Aorta (tissue), 5 donors: ENCODE results near the gene MYCBP. TPM values are rescaled to one million over a fixed set of nuclear protein-coding genes. Genes with fewer than 3 reads are reported as not detected.
A peak's percentile ranks its signal among the peaks of the same experiment; 100 is the strongest.

Experiments
- ATAC-seq: fragments of 200-7000 bp; cut with Tn5 transposase; one replicate; pipeline ENCODE4 v1.9.1; 2022; ENCODE audit warnings: moderate library complexity; ENCODE audit not compliant: low FRiP score
- DNase-seq, 2 donors: peaks; one replicate each; pipeline ENCODE4 v3.0.0-alpha.2; 2020
- H3K27ac ChIP-seq, 2 donors: one replicate each; pipeline ENCODE4 v1.5.1; 2013; ENCODE audit warnings: low read length in 2 of 2, mild to moderate bottlenecking in 2 of 2, moderate library complexity in 2 of 2, control low read depth in 1 of 2, inconsistent platforms in 1 of 2, low read depth in 1 of 2
- H3K27me3 ChIP-seq, 2 donors: one replicate each; pipeline ENCODE4 v1.6.1; 2013; ENCODE audit warnings: control low read depth in 1 of 2, low read length in 1 of 2, mild to moderate bottlenecking in 1 of 2, moderate library complexity in 1 of 2; ENCODE audit not compliant: insufficient read depth in 2 of 2, control insufficient read depth in 1 of 2
- H3K36me3 ChIP-seq, 2 donors: one replicate each; pipeline ENCODE4 v1.6.1; 2013; ENCODE audit warnings: control low read depth in 1 of 2, low read length in 1 of 2, mild to moderate bottlenecking in 1 of 2; ENCODE audit not compliant: insufficient read depth in 2 of 2, control insufficient read depth in 1 of 2
- H3K4me1 ChIP-seq, 2 donors: one replicate each; pipeline ENCODE4 v1.6.1; 2013; ENCODE audit warnings: low read length in 2 of 2, control low read depth in 1 of 2, mild to moderate bottlenecking in 1 of 2, moderate library complexity in 1 of 2; ENCODE audit not compliant: insufficient read depth in 2 of 2, control insufficient read depth in 1 of 2
- H3K4me3 ChIP-seq, 2 donors: one replicate each; pipeline ENCODE4 v1.5.1; 2013; ENCODE audit warnings: low read length in 2 of 2, control low read depth in 1 of 2, mild to moderate bottlenecking in 1 of 2
- H3K9me3 ChIP-seq: one replicate; pipeline ENCODE4 v1.6.1; 2013; ENCODE audit warnings: mild to moderate bottlenecking, low read length; ENCODE audit not compliant: control insufficient read depth
- WGBS, 2 donors: extraction: QIAGEN DNeasy Blood & Tissue Kit; methylation state at CpG; one replicate each; pipeline ENCODE4 v1.1.7; 2013; 5-methylcytosine and 5-hydroxymethylcytosine counted together
- intact Hi-C, 2 donors: fragments of 100-400 bp; cut with DNase I; formaldehyde crosslinking; loops; one replicate each; pipeline versions ENCODE4 v1.14.2 to v1.15.0; 2022
- polyA plus RNA-seq, 2 donors: library from polyadenylated mRNA; stranded (reverse); fragments of 200-250 nt; gene quantifications; one replicate each; pipeline ENCODE4 v1.2.3, GENCODE V29; 2013
- total RNA-seq, 2 donors: library from RNA; stranded (reverse); fragmentation: NEBNext Ultra II Directional; extraction: Animal tissue kit (Norgen Biotek cat#: 25700); gene quantifications; one replicate each; pipeline ENCODE4 v1.2.1, GENCODE V29; 2021
- donor health status: healthy with polysubstance abuse.
- donor health status: Bipolar disorder and iron deficiency.
- donor health status: DM: no; HTN: no; CAD: no.
- donor health status: DM: no; HTN: no; CAD: no.
- donor health status: DM: yes; HTN: yes; CAD: no.

MYCBP gene
- total and polyA plus RNA-seq, 4 donors = 11.6 to 13.6 (median 11.8) TPM

GRCh38 chr1:38834937-38835827 lies 38.0 kb downstream of the MYCBP start:
- no peak overlapping the region for H3K4me3 ChIP-seq
- no peaks in the 10 kb centered on the region for H3K27me3 ChIP-seq
- WGBS, 2 donors = 20 to 28% methylated on average over 3 of the region's 3 CpGs
- no peaks in the 10 kb centered on the region for H3K9me3 ChIP-seq
- DNase-seq (no peak), ATAC-seq (peak; percentile 80)
- peaks cover 4 to 6% of the 10 kb centered on the region in 2 donors for H3K36me3 ChIP-seq
- H3K27ac ChIP-seq = no peak overlapping the region
- no peaks in the 10 kb centered on the region for H3K4me1 ChIP-seq
- intact Hi-C loops = loop anchor here in 1 of 2 donors (10.0 kb wide), 1 partner anchor 810 kb away; no protein-coding TSS in a partner anchor

DNA sequence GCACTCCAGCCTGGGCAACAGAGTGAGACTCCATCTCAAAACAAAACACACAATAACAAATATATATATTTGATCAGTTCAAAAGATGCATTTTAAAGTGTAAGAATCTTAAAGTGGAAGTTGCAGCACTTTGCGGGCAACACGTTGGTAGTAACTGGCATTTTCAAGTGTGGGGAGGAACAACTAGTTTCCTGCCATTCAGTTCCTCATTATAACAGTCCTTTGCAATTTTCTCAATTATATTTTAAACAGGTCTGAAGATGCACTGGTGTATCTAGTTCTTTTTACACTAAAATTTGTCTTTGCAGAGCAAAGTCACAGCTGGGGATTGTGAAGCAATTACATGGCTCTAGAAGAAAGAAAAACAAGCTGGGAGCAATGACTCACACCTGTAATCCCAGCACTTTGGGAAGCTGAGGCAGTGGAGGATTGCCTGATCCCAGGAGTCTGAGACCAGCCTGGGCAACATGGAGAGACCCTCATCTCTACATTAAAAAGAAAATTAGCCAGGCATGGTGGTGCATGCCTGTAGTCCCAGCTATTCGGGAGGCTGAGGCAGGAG lies 38.8 kb downstream of the MYCBP start:
- Histone ChIP-seq H3K27ac (no peak overlapping the region), H3K36me3 (peaks cover 2 to 5% of the 10 kb centered on the region in 2 donors), H3K9me3 (no peaks in the 10 kb centered on the region), H3K27me3 (no peaks in the 10 kb centered on the region), H3K4me1 (no peaks in the 10 kb centered on the region), H3K4me3 (no peak overlapping the region)
- WGBS, 2 donors = 84 to 91% methylated on average over 3 of the region's 3 CpGs
- ATAC-seq = no peak
- DNase-seq = no peak
- intact Hi-C loops = loop anchor here in 1 of 2 donors (10.0 kb wide), 1 partner anchor 810 kb away; no protein-coding TSS in a partner anchor

DNA sequence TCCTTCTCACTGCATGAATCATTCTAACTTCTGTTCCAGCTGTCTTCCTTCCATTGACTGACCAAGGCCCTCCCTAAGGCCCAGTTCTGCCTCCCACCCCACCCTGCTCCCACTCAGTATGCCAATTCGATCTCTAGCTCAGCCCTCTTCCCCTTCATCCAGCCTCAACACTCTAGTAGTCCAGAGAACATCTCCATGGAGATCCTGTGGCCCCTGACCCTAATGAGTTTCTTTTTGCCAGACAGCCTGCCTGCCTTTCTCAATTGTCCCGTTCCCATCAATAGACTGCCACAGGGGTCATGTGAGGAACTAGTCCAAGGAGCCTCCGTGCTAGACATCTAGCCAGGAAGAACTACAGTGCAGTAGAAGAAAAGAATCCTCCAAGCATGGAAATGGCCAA lies 40.0 kb downstream of the MYCBP start:
- no peaks in the 10 kb centered on the region for H3K27me3 ChIP-seq
- H3K9me3 ChIP-seq = no peaks in the 10 kb centered on the region
- H3K27ac ChIP-seq = no peak overlapping the region
- H3K4me1 ChIP-seq = no peaks in the 10 kb centered on the region
- 75 to 77% methylated on average over 3 of the region's 3 CpGs for WGBS, 2 donors
- ATAC-seq (no peak), DNase-seq (no peak)
- intact Hi-C loops = loop anchor here in 1 of 2 donors (10.0 kb wide), 1 partner anchor 808 kb away; no protein-coding TSS in a partner anchor
- no peak overlapping the region for H3K4me3 ChIP-seq
- peaks cover 0 to 3% of the 10 kb centered on the region in 2 donors for H3K36me3 ChIP-seq

DNA sequence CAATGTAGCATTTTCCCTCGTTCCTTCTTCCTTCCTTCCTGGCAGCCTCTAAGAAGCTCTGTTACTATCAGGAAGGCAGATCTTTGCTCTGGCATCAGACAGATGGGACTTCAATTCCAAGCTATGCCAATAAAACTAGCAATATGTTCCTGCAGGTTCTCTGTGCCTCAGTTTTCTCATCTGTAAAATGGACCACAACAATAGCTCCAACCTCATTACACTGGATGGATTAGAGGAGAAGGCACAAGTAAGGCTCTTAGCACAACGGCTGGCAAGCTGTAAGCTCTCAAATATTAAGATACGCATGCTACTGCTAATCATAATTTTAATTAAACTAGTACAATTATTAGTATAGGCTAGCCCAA lies 40.8 kb downstream of the MYCBP start:
- no peak for ATAC-seq
- 85 to 86% methylated on average over 3 of the region's 3 CpGs for WGBS, 2 donors
- no peak overlapping the region for H3K4me3 ChIP-seq
- H3K9me3 ChIP-seq = no peaks in the 10 kb centered on the region
- no peaks in the 10 kb centered on the region for H3K4me1 ChIP-seq
- intact Hi-C loops = loop anchor here in 1 of 2 donors (10.0 kb wide), 1 partner anchor 808 kb away; no protein-coding TSS in a partner anchor
- peaks cover 0 to 3% of the 10 kb centered on the region in 2 donors for H3K36me3 ChIP-seq
- H3K27ac ChIP-seq = no peak overlapping the region
- no peaks in the 10 kb centered on the region for H3K27me3 ChIP-seq
- no peak for DNase-seq

DNA sequence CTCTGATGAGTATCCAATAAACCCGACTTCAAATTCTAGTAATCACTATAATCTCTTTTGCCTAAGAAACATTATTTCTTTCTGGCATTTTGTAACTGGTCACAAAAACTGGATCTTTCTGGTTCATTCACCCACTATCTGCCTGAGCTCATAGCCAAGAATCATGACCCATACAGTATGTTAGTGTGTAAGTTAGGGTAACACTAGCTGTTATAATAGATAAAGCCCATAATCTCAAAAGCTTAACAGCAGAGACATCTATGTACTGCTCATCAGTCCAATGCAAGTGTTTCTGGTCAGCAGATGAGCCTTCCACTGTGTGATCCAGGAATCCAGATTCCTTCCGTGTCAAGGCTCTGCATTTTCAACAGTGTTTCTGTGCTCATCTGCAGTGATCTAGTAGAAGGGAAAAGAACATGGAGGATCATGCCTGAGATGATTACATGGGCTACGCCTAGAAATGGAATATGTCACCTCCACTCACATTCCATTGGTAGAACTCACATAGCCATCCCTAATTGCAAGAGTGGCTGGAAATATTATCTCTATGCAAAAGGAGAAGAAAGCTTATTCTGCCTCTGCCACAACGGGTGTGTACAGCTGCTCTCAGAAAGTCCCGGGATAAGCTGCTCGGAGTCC lies 41.3 kb downstream of the MYCBP start:
- 82% methylated on average over 6 of the region's 6 CpGs for WGBS, 2 donors
- no peak for DNase-seq
- no peak overlapping the region for H3K27ac ChIP-seq
- H3K9me3 ChIP-seq = no peaks in the 10 kb centered on the region
- intact Hi-C loops = loop anchor here in 1 of 2 donors (10.0 kb wide), 1 partner anchor 807 kb away; no protein-coding TSS in a partner anchor
- H3K4me1 ChIP-seq = no peaks in the 10 kb centered on the region
- H3K36me3 ChIP-seq = no peaks in the 10 kb centered on the region
- no peak for ATAC-seq
- H3K4me3 ChIP-seq = no peak overlapping the region
- H3K27me3 ChIP-seq = no peaks in the 10 kb centered on the region

GRCh38 chr1:38829368-38829767 lies 43.8 kb downstream of the MYCBP start:
- no peaks in the 10 kb centered on the region for H3K36me3 ChIP-seq
- H3K4me1 ChIP-seq = no peaks in the 10 kb centered on the region
- no peaks in the 10 kb centered on the region for H3K9me3 ChIP-seq
- H3K27ac ChIP-seq = no peak overlapping the region
- no peak overlapping the region for H3K4me3 ChIP-seq
- no peak for ATAC-seq
- no peak for DNase-seq
- H3K27me3 ChIP-seq = peaks cover 0 to 2% of the 10 kb centered on the region in 2 donors
- WGBS, 2 donors = 12 to 17% methylated on average over 1 of the region's 1 CpG
- intact Hi-C loops = no loop called here

- DNase-seq (no peak), ATAC-seq (no peak)
- H3K27ac ChIP-seq = no peak overlapping the region
- H3K4me3 ChIP-seq = no peak overlapping the region
- intact Hi-C loops = no loop called here
- 56 to 67% methylated on average over 2 of the region's 2 CpGs for WGBS, 2 donors
- peaks cover 0 to 2% of the 10 kb centered on the region in 2 donors for H3K27me3 ChIP-seq
- H3K9me3 ChIP-seq = no peaks in the 10 kb centered on the region
- no peaks in the 10 kb centered on the region for H3K36me3 ChIP-seq
- no peaks in the 10 kb centered on the region for H3K4me1 ChIP-seq
Observed at GRCh38 chr1:38827318-38827717, 45.8 kb downstream of the MYCBP start.

DNA sequence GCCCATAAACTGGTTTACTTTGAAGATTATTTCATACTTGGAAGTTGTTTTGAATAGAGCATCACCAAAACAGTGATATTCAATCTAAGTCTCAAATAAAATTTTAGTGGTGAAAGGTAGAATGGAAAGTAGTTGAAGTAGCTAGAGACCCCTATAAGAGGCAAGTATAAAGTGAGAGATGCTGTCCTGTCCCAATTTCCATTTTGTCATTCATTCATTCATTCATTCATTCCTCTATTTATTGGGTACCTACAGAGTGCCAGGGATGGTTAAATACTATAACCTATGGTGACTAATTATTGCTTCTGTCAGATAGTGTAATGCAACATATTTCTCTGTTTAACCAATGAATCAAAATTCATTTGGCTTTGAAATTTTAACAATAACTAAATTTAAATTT lies 46.3 kb downstream of the MYCBP start:
- Histone ChIP-seq H3K36me3 (no peaks in the 10 kb centered on the region), H3K4me3 (no peak overlapping the region), H3K27me3 (peaks cover 0 to 2% of the 10 kb centered on the region in 2 donors), H3K27ac (no peak overlapping the region), H3K9me3 (no peaks in the 10 kb centered on the region), H3K4me1 (no peaks in the 10 kb centered on the region)
- DNase-seq (no peak), ATAC-seq (no peak)
- intact Hi-C loops = no loop called here
